Neural cell (in vitro differentiated cells): ENCODE data around the gene AMPD1.

Experiments
- EZH2 ChIP-seq: fragments of 200-600, 300-800 bp; shearing (Covaris generic), sonication (generic); IDR thresholded peaks from 2 replicates; pipeline ENCODE4 v1.6.1; 2014; ENCODE audit warnings: antibody characterized with exemption, low read length, borderline replicate concordance, mild to moderate bottlenecking; ENCODE audit not compliant: insufficient read depth, poor library complexity, severe bottlenecking
- SMC3 ChIP-seq: fragments of 450-650 bp; conservative IDR thresholded peaks from 2 replicates; pipeline ENCODE4 v1.6.1; 2014; ENCODE audit warnings: antibody characterized with exemption, mild to moderate bottlenecking, moderate library complexity; ENCODE audit not compliant: poor library complexity
- TAF1 ChIP-seq: IDR thresholded peaks from 2 replicates; pipeline ENCODE4 v1.6.1; 2012; ENCODE audit warnings: low read depth
- TF ChIP-seq, protein P1 (sequence below): fragments of 450-650 bp; IDR thresholded peaks from 2 replicates; pipeline ENCODE4 v1.5.1; 2014; ENCODE audit warnings: antibody characterized with exemption, mild to moderate bottlenecking, moderate library complexity; ENCODE audit not compliant: poor library complexity, severe bottlenecking

- TF ChIP-seq, protein P1, sequence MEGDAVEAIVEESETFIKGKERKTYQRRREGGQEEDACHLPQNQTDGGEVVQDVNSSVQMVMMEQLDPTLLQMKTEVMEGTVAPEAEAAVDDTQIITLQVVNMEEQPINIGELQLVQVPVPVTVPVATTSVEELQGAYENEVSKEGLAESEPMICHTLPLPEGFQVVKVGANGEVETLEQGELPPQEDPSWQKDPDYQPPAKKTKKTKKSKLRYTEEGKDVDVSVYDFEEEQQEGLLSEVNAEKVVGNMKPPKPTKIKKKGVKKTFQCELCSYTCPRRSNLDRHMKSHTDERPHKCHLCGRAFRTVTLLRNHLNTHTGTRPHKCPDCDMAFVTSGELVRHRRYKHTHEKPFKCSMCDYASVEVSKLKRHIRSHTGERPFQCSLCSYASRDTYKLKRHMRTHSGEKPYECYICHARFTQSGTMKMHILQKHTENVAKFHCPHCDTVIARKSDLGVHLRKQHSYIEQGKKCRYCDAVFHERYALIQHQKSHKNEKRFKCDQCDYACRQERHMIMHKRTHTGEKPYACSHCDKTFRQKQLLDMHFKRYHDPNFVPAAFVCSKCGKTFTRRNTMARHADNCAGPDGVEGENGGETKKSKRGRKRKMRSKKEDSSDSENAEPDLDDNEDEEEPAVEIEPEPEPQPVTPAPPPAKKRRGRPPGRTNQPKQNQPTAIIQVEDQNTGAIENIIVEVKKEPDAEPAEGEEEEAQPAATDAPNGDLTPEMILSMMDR, result no peak
- TF ChIP-seq SMC3 (no peak), EZH2 (no peak), TAF1 (no peak)
Measured at GRCh38 chr1:114701931-114702330, 6.6 kb upstream of the AMPD1 start.
